Lower lobe of right lung (tissue), 2 donors: ENCODE results near the gene CELF2. TPM values are rescaled to one million over a fixed set of nuclear protein-coding genes. Genes with fewer than 3 reads are reported as not detected.

Experiments used
- ATAC-seq, 2 donors: fragments of 200-7000 bp; cut with Tn5 transposase; one replicate each; pipeline ENCODE4 v1.9.1; 2020 to 2022; ENCODE audit warnings: mild to moderate bottlenecking in 2 of 2, moderate library complexity in 2 of 2
- DNase-seq: peaks from one replicate; pipeline ENCODE4 v3.0.0-alpha.2; 2020
- H3K27ac ChIP-seq: fragments of 200-600 bp; one replicate; pipeline ENCODE4 v1.8.0; 2022
- H3K27me3 ChIP-seq: fragments of 200-600 bp; one replicate; pipeline ENCODE4 v1.8.0; 2022; ENCODE audit warnings: low read depth
- H3K36me3 ChIP-seq: fragments of 200-600 bp; one replicate; pipeline ENCODE4 v1.8.0; 2022; ENCODE audit warnings: mild to moderate bottlenecking
- H3K4me1 ChIP-seq: fragments of 200-600 bp; one replicate; pipeline ENCODE4 v1.8.0; 2022
- H3K4me3 ChIP-seq: fragments of 200-600 bp; one replicate; pipeline ENCODE4 v1.8.0; 2022; ENCODE audit warnings: mild to moderate bottlenecking
- H3K9me3 ChIP-seq: fragments of 200-600 bp; one replicate; pipeline ENCODE4 v1.8.0; 2022
- intact Hi-C: fragments of 100-400 bp; cut with DNase I; formaldehyde crosslinking; loops from one replicate; pipeline ENCODE4 v1.11.0; 2022
- total RNA-seq: library from RNA; stranded (reverse); fragmentation: NEBNext Ultra II Directional; extraction: Animal tissue kit (Norgen Biotek cat#: 25700); gene quantifications from one replicate; pipeline ENCODE4 v1.2.1, GENCODE V29; 2021
- TF ChIP-seq, protein P1 (sequence below): fragments of 200-600 bp; IDR thresholded peaks from one replicate; pipeline ENCODE4 v1.8.0; 2022; ENCODE audit warnings: antibody characterized with exemption, mild to moderate bottlenecking
- donor health status: DM: no; HTN: yes; CAD: no; lungs with severe emphysema.

The CELF2 gene
- total RNA-seq, 1 donor from 2014 or later: 106 TPM

- ATAC-seq: peak in 1 of 2 donors; percentile 23
- intact Hi-C loops: no loop called here
- no peak for DNase-seq
- Histone ChIP-seq H3K4me1 (peaks cover 10% of the 10 kb centered on the region), H3K27me3 (no peaks in the 10 kb centered on the region), H3K36me3 (no peaks in the 10 kb centered on the region), H3K9me3 (no peaks in the 10 kb centered on the region), H3K27ac (no peak overlapping the region), H3K4me3 (no peak overlapping the region)
- TF ChIP-seq, protein P1, sequence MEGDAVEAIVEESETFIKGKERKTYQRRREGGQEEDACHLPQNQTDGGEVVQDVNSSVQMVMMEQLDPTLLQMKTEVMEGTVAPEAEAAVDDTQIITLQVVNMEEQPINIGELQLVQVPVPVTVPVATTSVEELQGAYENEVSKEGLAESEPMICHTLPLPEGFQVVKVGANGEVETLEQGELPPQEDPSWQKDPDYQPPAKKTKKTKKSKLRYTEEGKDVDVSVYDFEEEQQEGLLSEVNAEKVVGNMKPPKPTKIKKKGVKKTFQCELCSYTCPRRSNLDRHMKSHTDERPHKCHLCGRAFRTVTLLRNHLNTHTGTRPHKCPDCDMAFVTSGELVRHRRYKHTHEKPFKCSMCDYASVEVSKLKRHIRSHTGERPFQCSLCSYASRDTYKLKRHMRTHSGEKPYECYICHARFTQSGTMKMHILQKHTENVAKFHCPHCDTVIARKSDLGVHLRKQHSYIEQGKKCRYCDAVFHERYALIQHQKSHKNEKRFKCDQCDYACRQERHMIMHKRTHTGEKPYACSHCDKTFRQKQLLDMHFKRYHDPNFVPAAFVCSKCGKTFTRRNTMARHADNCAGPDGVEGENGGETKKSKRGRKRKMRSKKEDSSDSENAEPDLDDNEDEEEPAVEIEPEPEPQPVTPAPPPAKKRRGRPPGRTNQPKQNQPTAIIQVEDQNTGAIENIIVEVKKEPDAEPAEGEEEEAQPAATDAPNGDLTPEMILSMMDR: no peak
Measured at GRCh38 chr10:11096422-11096821, 78.8 kb downstream of the CELF2 start.

GRCh38 chr10:11097686-11098085 lies 80.0 kb downstream of the CELF2 start:
- Histone ChIP-seq H3K4me1 (peaks cover 10% of the 10 kb centered on the region), H3K36me3 (no peaks in the 10 kb centered on the region), H3K9me3 (no peaks in the 10 kb centered on the region), H3K4me3 (no peak overlapping the region), H3K27ac (no peak overlapping the region), H3K27me3 (no peaks in the 10 kb centered on the region)
- no peak for DNase-seq
- intact Hi-C loops: no loop called here
- peak; percentile 11 to 14 for ATAC-seq
- TF ChIP-seq, protein P1: no peak

DNA sequence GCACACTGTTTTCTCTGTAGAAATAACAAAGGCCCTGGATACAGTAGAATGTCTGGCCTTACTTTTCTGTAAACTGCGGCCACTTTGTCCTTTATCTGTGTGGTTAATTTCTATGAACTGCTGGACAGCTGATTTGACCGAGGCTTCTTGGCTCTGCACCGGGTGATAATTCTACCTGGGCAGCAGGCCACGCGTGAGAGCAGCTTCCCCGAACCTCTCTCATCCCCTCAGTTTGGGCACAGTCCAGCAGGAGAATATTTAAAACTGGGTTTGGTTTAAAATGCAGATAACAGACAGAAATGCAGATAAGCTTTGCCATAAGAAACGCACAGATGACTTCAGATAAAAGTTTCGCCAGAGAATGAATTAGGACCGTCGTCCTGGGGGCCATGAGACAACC lies 81.0 kb downstream of the CELF2 start:
- no peak for ATAC-seq

DNA sequence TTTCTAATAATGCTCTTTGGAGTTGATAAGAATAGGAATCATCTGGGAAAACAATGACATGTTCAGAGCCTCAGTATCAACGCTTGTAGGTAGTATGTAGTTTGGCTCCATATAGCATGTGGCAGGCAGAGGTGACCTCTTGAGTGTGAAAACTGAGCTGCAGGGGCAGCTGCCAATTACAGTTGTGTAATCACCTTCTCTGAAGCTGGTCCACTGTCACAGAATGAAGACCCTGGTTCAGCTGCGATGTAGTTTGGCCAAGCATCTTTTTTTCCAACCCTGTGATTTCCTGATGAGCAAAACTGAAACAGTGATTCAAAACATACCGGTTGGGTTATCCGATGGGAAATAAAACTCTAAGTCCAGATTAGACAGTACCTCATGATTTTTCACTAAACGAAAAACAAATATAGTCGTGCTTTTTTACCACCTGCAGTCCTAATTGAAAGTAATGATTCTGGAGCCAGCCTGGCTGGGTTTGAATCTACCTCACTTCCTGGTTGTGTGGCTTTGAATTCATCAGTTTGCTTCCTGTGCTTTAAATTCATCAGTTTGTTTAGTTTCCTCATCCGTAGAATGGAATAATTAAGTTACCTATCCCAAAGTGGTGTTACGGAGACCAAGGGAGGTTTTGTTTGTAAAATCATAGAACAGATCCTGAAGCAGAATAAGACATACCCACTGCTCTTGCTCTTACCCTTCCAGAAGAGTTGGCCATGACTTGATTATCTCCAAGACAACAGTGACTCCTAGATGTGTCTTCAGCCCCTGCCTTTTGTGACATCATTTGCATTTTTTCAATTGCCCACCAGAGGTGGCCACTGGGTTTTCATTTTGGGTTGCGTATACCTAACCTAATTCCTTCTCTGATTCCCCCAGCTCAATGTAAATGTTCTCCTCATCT lies 87.4 kb downstream of the CELF2 start:
- Histone ChIP-seq H3K4me1 (no peaks in the 10 kb centered on the region), H3K36me3 (no peaks in the 10 kb centered on the region), H3K9me3 (no peaks in the 10 kb centered on the region), H3K27ac (no peak overlapping the region), H3K27me3 (no peaks in the 10 kb centered on the region), H3K4me3 (no peak overlapping the region)
- DNase-seq: no peak
- TF ChIP-seq, protein P1: no peak
- intact Hi-C loops: no loop called here
- ATAC-seq: no peak

More for the DNA sequence above, 81.0 kb downstream of the CELF2 start:
- intact Hi-C loops: no loop called here
- Histone ChIP-seq H3K4me1 (peaks cover 10% of the 10 kb centered on the region), H3K36me3 (no peaks in the 10 kb centered on the region), H3K27ac (no peak overlapping the region), H3K4me3 (no peak overlapping the region), H3K9me3 (no peaks in the 10 kb centered on the region), H3K27me3 (no peaks in the 10 kb centered on the region)
- TF ChIP-seq, protein P1: no peak
- no peak for DNase-seq

DNA sequence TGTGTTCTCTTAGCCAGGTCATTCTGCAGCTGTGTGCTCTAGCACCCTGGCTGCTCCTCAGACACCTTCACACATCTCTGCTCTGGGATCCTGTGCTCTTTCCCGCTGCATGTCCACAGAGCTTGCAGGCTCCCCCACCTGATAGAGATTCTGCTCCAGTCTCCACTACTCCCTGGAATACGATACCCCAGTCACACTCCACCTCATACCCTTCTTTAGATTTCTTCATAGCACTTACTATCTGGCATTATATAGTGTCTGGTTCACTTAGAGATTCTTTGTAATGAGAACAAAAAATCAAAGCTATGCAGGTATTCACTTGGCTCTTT lies 88.0 kb downstream of the CELF2 start:
- intact Hi-C loops: no loop called here
- H3K27ac ChIP-seq: no peak overlapping the region

More for the DNA sequence above, 88.0 kb downstream of the CELF2 start:
- no peak overlapping the region for H3K4me3 ChIP-seq
- H3K4me1 ChIP-seq: no peaks in the 10 kb centered on the region
- ATAC-seq (no peak), DNase-seq (no peak)
- H3K36me3 ChIP-seq: no peaks in the 10 kb centered on the region
- TF ChIP-seq, protein P1: no peak
- no peaks in the 10 kb centered on the region for H3K27me3 ChIP-seq
- H3K9me3 ChIP-seq: no peaks in the 10 kb centered on the region
